ENCODE data around the gene PHEX.
A peak's percentile ranks its signal among the peaks of the same experiment; 100 is the strongest.
"Not testable (repeated sequence)": the region's sequence is repeated elsewhere in the genome, so short reads cannot be mapped to it uniquely, and the experiment has no call there.

Gene PHEX

DNA sequence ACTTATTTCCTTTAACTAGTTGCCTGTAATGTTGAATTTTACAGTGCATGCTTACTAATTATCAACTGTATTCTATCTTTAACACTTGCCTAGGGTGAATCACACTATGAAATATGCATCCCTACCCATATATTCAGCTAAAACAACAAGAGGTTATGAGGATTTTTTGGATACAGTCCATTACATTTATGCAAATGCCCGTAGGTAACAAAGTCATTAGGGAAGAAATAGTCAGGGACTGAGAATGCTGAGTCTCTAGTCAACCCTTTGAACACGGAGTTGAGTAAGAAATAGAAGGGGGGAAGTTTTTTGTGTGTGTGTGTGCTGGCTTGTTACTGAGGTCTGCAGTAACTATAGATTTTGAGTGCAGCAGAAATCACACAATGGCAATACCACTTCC, 214.5 kb downstream of the PHEX start:
- DNase-seq (ENCODE audit: low read depth) = no peak

DNA sequence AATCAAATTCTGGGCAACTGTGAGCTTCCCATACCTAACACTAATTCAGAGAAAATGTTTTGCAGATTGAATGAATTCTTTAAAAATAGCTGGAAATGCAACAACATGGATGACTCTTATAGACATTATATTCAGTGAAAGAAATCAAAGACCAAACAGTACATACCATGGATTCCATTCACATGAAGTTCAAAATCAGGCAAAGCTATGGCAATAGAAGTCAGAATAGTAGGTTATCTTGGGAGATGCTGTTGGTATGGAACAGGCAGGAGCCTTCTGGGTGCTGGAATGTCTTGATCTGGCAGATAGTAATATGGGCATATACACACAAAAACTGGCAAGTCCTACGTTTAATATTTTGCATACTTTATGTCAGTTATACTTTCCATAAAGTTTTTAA, 215.0 kb downstream of the PHEX start:
- DNase-seq (ENCODE audit: low read depth) = no peak

DNA sequence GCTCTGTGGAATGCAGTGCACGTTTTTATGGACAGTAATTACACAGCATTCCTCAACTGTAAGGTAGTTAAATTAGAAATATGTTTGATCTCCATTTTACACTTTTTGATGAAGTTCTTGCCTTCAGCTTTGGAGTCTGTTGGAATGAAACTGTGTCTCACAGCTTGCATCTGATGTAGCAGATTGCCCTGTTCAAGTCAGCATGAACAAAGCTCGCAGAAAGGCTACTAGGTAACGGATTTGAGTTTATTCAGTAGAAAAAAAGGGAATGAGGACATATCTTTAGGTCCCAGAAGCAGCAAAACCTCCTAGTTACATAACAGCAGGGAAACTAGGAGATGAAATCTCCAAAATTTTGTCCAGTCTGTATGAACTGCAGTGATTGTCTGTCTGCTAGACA, 216.3 kb downstream of the PHEX start:
- DNase-seq (ENCODE audit: low read depth) = no peak

DNA sequence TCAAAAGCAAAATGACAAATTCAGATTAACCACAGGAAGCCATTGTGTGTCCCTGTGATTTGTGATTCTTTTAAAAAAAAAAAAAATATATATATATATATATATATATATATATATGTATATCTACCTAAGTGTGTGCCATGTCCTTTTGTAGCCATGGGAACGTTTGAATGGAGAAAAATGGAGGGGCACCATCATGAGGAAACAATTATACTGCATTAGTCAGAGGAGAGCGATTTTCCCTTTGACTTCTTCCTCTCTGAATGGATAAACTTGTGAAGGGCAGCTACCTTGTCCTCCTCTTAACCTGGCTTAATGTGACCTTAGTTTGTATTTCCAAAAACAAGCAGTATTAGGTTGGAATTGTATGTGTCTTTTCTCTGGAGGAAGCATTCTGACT, 217.2 kb downstream of the PHEX start:
- no peak for DNase-seq (ENCODE audit: low read depth)

DNA sequence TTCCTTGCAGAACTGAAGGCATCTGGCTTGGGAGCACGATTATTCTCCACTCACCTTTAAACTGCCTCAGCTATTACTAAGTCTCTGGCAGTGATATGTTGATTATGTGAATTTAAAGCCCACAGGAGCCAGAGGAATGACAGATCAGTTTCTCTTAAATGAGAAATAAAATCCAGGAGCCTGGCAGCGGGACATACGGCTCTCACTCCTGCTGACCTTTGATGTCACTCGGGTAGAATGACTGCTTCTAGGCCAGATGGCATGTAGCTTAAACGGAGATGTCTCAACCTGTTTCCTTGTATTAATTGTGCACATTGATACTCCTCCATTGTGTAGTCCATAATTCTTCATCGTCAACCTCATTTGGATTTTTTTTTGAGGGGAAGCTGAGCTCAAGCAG, 236.6 kb downstream of the PHEX start:
- DNase-seq (ENCODE audit: low read depth) = no peak

DNA sequence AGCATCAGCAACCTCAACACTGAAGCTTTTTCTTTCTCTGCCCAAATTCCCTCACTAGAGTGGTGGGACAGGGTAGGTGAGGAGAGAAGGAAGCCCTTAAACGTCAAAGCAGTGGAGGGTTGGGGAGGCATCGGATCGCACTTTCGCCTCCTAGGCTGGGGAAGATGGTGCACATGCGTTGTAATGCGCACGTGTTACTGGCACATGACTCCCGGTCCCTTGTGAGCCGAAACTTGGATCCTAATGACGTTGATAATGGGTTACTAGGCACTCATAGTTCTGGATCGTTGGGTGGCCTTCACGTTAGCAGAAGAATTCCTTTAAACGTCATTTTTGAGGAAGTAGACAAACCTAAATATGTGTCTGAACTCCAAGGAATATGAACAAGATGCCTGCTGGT, 240.5 kb downstream of the PHEX start, which contains the start of gene CBLL2:
Gene CBLL2, plus strand, starts transcription at position 301 of the 400 bp plus-strand sequence. Its CDS starts 79 bp downstream, at position 380.
- DNase-seq (ENCODE audit: low read depth) = no peak

DNA sequence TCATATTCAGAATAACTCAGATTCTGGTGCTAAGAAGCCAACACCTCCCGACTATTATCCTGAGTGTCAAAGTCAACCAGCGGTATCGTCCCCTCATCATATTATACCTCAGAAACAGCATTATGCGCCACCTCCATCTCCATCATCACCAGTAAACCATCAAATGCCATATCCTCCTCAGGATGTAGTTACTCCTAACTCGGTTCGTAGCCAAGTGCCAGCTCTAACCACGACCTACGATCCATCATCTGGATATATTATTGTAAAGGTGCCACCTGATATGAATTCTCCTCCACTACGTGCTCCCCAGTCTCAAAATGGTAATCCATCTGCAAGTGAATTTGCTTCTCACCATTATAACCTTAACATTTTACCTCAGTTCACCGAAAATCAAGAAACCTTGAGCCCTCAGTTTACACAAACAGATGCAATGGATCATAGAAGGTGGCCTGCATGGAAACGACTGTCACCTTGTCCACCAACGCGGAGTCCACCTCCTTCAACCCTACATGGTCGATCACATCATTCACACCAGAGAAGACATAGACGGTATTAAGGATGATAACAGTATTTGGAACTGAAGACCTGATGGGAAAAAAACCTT, 241.7 kb downstream of the PHEX start:
- no peak for DNase-seq (ENCODE audit: low read depth)

DNA sequence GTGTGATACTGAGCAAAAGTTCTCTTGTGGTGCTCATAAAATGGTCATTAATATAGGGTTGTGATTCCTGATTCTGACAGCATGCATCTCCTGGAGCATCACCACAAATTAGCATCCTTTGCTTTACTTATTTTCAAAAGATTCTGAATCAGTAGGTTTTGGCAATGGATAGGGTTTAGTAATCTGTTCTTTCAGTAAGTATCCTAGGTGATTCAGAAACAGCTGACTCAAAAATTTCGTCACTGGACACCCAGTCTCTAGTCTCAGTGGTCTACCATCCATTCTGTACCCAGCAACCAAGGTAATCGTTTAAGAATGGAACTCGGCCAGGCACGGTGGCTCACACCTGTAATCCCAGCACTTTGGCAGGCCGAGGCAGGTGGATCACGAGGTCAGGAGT, 244.7 kb downstream of the PHEX start:
- no peak for DNase-seq (ENCODE audit: low read depth)

DNA sequence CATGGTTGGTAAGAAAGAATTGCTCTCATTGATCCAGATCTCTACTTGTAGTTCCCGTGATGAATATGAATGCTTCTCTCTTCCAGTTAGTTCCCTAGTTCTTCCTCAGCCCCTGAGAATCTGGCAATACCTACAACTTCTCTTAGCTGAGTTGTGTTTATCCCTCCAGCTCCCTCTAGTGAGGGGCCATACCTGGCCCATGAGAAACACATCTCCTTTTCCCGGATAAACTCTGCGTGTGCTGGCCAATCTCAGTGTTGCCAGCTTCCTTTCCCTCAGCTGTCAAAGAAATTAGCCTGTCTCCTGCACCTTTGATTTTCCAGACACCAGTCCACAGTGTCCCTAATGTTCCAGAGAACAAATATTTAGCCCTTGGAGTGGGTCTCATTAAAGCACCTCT, 246.2 kb downstream of the PHEX start:
- DNase-seq (ENCODE audit: low read depth) = no peak

DNA sequence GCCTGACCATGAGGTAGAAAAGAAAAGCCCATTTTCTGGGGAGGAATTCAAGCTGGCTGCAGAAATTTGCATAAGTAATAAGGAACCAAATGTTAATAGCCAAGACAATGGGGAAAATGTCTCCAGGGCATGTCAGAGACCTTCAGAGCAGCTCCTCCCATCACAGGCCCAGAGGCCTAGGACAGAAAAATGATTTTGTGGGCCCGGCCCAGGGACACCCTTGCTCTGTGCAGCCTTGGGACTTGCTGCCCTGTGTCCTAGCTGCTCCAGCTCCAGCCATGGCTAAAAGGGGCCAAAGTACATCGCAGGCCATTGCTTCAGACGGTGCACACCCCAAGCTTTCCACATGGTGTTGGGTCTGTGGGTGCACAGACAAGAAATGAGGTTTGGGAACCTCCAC, 257.1 kb downstream of the PHEX start:
- DNase-seq (ENCODE audit: low read depth) = not testable (repeated sequence)

DNA sequence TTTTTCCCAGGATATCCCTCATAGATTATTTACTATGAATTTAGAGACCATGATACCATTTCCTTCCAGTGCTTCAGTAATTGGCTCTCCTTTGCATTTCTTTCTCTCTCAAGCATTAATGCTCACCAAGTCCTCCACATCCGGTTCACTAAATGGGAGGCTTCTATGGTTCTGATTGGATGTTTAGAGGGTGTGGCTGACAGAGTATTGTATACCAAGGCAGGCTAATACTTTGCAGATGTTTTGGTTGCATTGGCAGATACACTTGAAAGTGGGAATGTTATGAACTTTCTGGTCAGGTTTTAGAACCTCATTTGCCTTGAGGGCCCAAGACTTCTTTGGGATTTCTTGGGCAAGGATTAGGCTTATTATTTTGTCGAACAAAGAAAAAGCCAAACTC, 264.7 kb downstream of the PHEX start:
- peak; percentile 45 for DNase-seq (ENCODE audit: low read depth)

DNA sequence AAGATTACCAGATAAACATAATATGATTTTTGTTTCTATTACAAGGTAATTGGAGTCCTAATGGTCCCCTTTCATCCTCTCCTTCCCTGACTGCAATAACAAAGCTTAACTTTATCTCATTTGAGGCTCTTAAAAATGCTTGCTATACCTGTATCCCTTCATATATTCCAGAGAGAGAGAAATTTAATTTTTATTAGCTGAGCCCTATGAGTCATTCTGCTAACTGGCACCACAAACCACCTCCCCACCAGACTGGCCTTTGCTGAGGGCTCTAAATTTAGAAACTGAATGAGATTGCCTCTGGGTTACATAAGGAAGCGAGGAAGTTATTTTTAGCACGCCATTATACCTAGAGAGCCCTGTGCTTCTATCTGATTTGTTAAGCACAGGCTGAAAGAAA, 268.0 kb downstream of the PHEX start:
- peak; percentile 49 for DNase-seq (ENCODE audit: low read depth)
